Psoas muscle (tissue), 8 donors: ENCODE data around the gene SREBF1. TPM values are rescaled to one million over a fixed set of nuclear protein-coding genes. Genes with fewer than 3 reads are reported as not detected.

Source experiments
- ATAC-seq, 4 donors: fragments of 200-7000 bp; cut with Tn5 transposase; one replicate each; pipeline ENCODE4 v1.9.1; 2020; ENCODE audit warnings: moderate library complexity in 3 of 4, mild to moderate bottlenecking in 2 of 4
- DNase-seq, 2 donors: peaks; one replicate each; pipeline ENCODE4 v3.0.0-alpha.2; 2020
- H3K27ac ChIP-seq: fragments of 200-600 bp; one replicate; pipeline ENCODE4 v1.8.0; 2022
- H3K27me3 ChIP-seq, 3 donors: fragments of 200-600 bp in 1 of 3; one replicate each; pipeline versions ENCODE4 v1.6.1 to v1.8.0; 2013 to 2022; ENCODE audit warnings: low read length in 2 of 3, mild to moderate bottlenecking in 2 of 3, moderate library complexity in 1 of 3; ENCODE audit not compliant: insufficient read depth in 3 of 3
- H3K36me3 ChIP-seq, 2 donors: fragments of 200-600 bp in 1 of 2; one replicate each; pipeline versions ENCODE4 v1.6.1 to v1.8.0; 2013 to 2022; ENCODE audit warnings: low read depth in 1 of 2, mild to moderate bottlenecking in 1 of 2, moderate library complexity in 1 of 2; ENCODE audit not compliant: insufficient read depth in 1 of 2
- H3K4me1 ChIP-seq: fragments of 200-600 bp; one replicate; pipeline ENCODE4 v1.8.0; 2022
- H3K4me3 ChIP-seq: fragments of 200-600 bp; one replicate; pipeline ENCODE4 v1.8.0; 2022; ENCODE audit warnings: mild to moderate bottlenecking
- H3K9me3 ChIP-seq: fragments of 200-600 bp; one replicate; pipeline ENCODE4 v1.8.0; 2022
- WGBS, 3 donors: extraction: QIAGEN DNeasy Blood & Tissue Kit; methylation state at CpG; one replicate each; pipeline versions ENCODE4 v1.1.6 to v1.1.7; 2013; 5-methylcytosine and 5-hydroxymethylcytosine counted together
- intact Hi-C, 2 donors: fragments of 100-400 bp; cut with DNase I; formaldehyde crosslinking; loops; one replicate each; pipeline versions ENCODE4 v1.11.0 to v1.14.2; 2022
- polyA plus RNA-seq, 3 donors: library from polyadenylated mRNA; stranded (reverse); fragments of 200-250 nt; gene quantifications; one replicate each; pipeline ENCODE4 v1.2.3, GENCODE V29; 2013
- total RNA-seq, 4 donors: library from RNA; stranded (reverse); fragmentation: NEBNext Ultra II Directional in 2 of 4; extraction: Animal tissue kit (Norgen Biotek cat#: 25700) in 2 of 4; gene quantifications; one replicate each; pipeline versions ENCODE4 v1.2.1 to v1.2.4, GENCODE V29; 2021 to 2023
- TF ChIP-seq, protein P1 (sequence below): fragments of 200-600 bp; IDR thresholded peaks from one replicate; pipeline ENCODE4 v1.8.0; 2022; ENCODE audit warnings: antibody characterized with exemption
- donor health status: healthy with polysubstance abuse.
- donor health status: DM: no; HTN: no; CAD: no; lungs with moderate emphysema.
- donor health status: Bipolar disorder and iron deficiency.
- donor health status: healthy.
- donor health status: DM: yes; HTN: yes; CAD: no.
- donor health status: DM: no; HTN: no; CAD: no.
- donor health status: DM: no; HTN: no; CAD: no.
- donor health status: DM: yes; HTN: yes; CAD: no.

The SREBF1 gene
- total and polyA plus RNA-seq, 7 donors: 6.2 to 43.0 (median 19.2) TPM

GRCh38 chr17:17857496-17857895 lies 20.7 kb upstream of the SREBF1 start:
- WGBS, 3 donors: 93 to 100% (median 97%) methylated on average over 4 of the region's 4 CpGs
- peaks cover 4% of the 10 kb centered on the region for H3K4me1 ChIP-seq
- ATAC-seq: no peak
- DNase-seq: no peak
- no peak overlapping the region for H3K4me3 ChIP-seq
- no peaks in the 10 kb centered on the region for H3K27me3 ChIP-seq
- peaks cover 0 to 33% of the 10 kb centered on the region in 2 donors for H3K36me3 ChIP-seq
- no peak overlapping the region for H3K27ac ChIP-seq
- TF ChIP-seq, protein P1, sequence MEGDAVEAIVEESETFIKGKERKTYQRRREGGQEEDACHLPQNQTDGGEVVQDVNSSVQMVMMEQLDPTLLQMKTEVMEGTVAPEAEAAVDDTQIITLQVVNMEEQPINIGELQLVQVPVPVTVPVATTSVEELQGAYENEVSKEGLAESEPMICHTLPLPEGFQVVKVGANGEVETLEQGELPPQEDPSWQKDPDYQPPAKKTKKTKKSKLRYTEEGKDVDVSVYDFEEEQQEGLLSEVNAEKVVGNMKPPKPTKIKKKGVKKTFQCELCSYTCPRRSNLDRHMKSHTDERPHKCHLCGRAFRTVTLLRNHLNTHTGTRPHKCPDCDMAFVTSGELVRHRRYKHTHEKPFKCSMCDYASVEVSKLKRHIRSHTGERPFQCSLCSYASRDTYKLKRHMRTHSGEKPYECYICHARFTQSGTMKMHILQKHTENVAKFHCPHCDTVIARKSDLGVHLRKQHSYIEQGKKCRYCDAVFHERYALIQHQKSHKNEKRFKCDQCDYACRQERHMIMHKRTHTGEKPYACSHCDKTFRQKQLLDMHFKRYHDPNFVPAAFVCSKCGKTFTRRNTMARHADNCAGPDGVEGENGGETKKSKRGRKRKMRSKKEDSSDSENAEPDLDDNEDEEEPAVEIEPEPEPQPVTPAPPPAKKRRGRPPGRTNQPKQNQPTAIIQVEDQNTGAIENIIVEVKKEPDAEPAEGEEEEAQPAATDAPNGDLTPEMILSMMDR: no peak
- intact Hi-C loops: no loop called here
- no peaks in the 10 kb centered on the region for H3K9me3 ChIP-seq

DNA sequence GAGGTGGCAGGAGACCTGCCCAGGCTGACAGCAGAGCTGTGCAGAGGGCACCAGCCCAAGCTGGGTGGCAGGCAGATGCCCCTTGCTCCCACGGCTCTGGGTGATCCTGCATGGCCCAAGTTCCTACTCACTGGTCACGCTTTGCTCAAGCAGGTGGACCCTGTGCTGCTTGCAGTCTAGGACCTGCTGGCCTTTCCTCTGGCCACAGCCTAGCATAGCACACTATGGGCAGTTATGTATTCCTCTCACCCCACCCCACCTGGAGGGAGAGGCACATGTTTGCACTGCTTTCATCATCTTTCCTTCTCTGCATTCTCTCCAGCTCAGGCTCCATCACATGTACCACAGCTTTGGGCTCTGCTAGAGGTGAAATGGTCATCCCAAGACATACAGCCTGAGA lies 19.6 kb upstream of the SREBF1 start:
- intact Hi-C loops: no loop called here
- Histone ChIP-seq H3K27ac (no peak overlapping the region), H3K4me1 (peaks cover 4% of the 10 kb centered on the region), H3K36me3 (peaks cover 0 to 22% of the 10 kb centered on the region in 2 donors), H3K27me3 (no peaks in the 10 kb centered on the region), H3K4me3 (no peak overlapping the region), H3K9me3 (no peaks in the 10 kb centered on the region)
- DNase-seq (no peak), ATAC-seq (no peak)
- 71 to 78% (median 76%) methylated on average over 2 of the region's 2 CpGs for WGBS, 3 donors
- TF ChIP-seq, protein P1: no peak

DNA sequence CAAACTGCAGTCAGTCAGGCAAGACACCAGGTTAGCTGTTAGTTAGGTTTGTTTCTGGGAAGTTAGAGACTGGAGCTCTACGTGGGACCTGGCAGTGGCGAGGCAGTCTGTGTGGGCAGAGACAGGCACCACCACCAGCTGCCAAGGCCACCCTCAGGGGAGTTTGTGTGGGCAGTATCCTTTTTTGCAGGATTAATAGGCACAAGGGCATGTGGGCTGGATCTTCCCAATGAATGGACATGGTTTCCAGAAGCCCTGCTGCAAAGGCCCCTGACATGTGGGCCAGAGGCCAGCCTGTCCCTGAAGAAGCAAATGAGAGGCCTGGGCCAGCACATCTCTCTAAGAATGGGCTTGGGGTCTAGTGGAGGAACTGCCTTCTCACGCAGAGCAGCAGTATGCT lies 19.2 kb upstream of the SREBF1 start:
- Histone ChIP-seq H3K4me1 (peaks cover 4% of the 10 kb centered on the region), H3K27ac (no peak overlapping the region), H3K27me3 (no peaks in the 10 kb centered on the region), H3K36me3 (peaks cover 0 to 18% of the 10 kb centered on the region in 2 donors), H3K4me3 (no peak overlapping the region), H3K9me3 (no peaks in the 10 kb centered on the region)
- 41 to 66% (median 57%) methylated on average over 3 of the region's 3 CpGs for WGBS, 3 donors
- intact Hi-C loops: no loop called here
- ATAC-seq: no peak
- TF ChIP-seq, protein P1: no peak
- DNase-seq: no peak

DNA sequence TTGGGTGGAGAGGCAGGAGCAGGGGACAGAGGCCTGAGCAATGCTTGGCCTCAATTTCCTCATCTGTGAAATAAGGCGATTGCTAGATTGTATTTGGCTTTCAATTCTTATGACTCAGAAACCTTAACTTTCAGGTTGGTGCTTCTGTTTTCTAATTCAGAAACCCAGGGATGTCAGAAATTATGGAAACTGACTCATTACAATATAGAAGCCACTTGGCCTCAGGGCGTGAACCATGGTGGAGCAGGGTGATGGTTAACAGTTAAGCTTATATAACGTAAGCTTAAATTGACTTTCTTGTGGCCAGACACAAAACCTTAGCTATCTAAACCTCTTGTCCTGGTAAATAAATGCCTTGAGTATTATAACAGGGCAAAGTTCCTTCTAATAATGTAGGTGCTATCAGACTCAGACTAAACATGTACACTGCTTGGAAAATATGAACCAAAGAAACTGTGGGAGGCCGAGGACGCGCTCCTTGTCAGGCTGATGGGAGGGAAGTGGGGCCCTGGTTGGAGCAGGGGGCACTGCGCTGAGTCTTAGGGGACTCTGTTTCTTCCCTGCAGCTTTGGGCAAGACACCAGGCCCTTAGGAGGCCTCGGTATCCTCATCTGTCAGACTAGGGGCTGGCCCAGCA lies 17.1 kb upstream of the SREBF1 start:
- intact Hi-C loops: no loop called here
- H3K4me1 ChIP-seq: peaks cover 16% of the 10 kb centered on the region
- DNase-seq: no peak
- no peak overlapping the region for H3K27ac ChIP-seq
- ATAC-seq: no peak
- H3K9me3 ChIP-seq: no peaks in the 10 kb centered on the region
- peaks cover 0 to 15% of the 10 kb centered on the region in 2 donors for H3K36me3 ChIP-seq
- 91 to 98% (median 92%) methylated on average over 8 of the region's 8 CpGs for WGBS, 3 donors
- TF ChIP-seq, protein P1: no peak
- H3K27me3 ChIP-seq: no peaks in the 10 kb centered on the region
- no peak overlapping the region for H3K4me3 ChIP-seq

GRCh38 chr17:17852930-17853329 lies 16.1 kb upstream of the SREBF1 start:
- intact Hi-C loops: no loop called here
- ATAC-seq: no peak
- peaks cover 26% of the 10 kb centered on the region for H3K4me1 ChIP-seq
- no peak overlapping the region for H3K4me3 ChIP-seq
- DNase-seq: no peak
- H3K27ac ChIP-seq: no peak overlapping the region
- no peaks in the 10 kb centered on the region for H3K9me3 ChIP-seq
- no peaks in the 10 kb centered on the region for H3K27me3 ChIP-seq
- H3K36me3 ChIP-seq: peaks cover 0 to 15% of the 10 kb centered on the region in 2 donors
- TF ChIP-seq, protein P1: no peak
- 78 to 94% (median 84%) methylated on average over 3 of the region's 3 CpGs for WGBS, 3 donors
